GM21723 (cell line): Measurements from ENCODE around the gene CDC42BPA.
"Not testable (repeated sequence)": the region's sequence is repeated elsewhere in the genome, so short reads cannot be mapped to it uniquely, and the experiment has no call there.

Experiments used
- ATAC-seq: cut with Tn5 transposase; IDR thresholded peaks from one replicate; pipeline ENCODE4 v1.9.1; 2021; ENCODE audit warnings: mild to moderate bottlenecking, moderate library complexity; ENCODE audit not compliant: unreplicated experiment

CDC42BPA gene

GRCh38 chr1:227263869-227264268 lies 54.4 kb downstream of the CDC42BPA start:
- ATAC-seq, result no peak

GRCh38 chr1:227261501-227261900 lies 56.8 kb downstream of the CDC42BPA start:
- no peak for ATAC-seq

GRCh38 chr1:227260433-227260832 lies 57.9 kb downstream of the CDC42BPA start:
- ATAC-seq, result no peak

GRCh38 chr1:227257964-227258363 lies 60.3 kb downstream of the CDC42BPA start:
- no peak for ATAC-seq

- ATAC-seq, result no peak
Measured at GRCh38 chr1:227255086-227255732, 63.1 kb downstream of the CDC42BPA start.

- ATAC-seq, result no peak
Measured at GRCh38 chr1:227253065-227253464, 65.2 kb downstream of the CDC42BPA start.

- no peak for ATAC-seq
Measured at GRCh38 chr1:227245613-227246320, 72.5 kb downstream of the CDC42BPA start.

GRCh38 chr1:227244339-227245118 lies 73.8 kb downstream of the CDC42BPA start:
- no peak for ATAC-seq

- ATAC-seq, result no peak
Measured at GRCh38 chr1:227242811-227243682, 75.2 kb downstream of the CDC42BPA start.

- no peak for ATAC-seq
Measured at GRCh38 chr1:227240983-227241382, 77.3 kb downstream of the CDC42BPA start.

- no peak for ATAC-seq
Measured at GRCh38 chr1:227234998-227235405, 83.3 kb downstream of the CDC42BPA start.

GRCh38 chr1:227231128-227231527 lies 87.2 kb downstream of the CDC42BPA start:
- not testable (repeated sequence) for ATAC-seq

GRCh38 chr1:227228201-227228600 lies 90.1 kb downstream of the CDC42BPA start:
- ATAC-seq, result no peak

GRCh38 chr1:227227761-227228160 lies 90.5 kb downstream of the CDC42BPA start:
- no peak for ATAC-seq

- no peak for ATAC-seq
Measured at GRCh38 chr1:227225715-227226346, 92.5 kb downstream of the CDC42BPA start.

- no peak for ATAC-seq
Measured at GRCh38 chr1:227223171-227223806, 95.0 kb downstream of the CDC42BPA start.

GRCh38 chr1:227219715-227220292 lies 98.5 kb downstream of the CDC42BPA start:
- ATAC-seq, result no peak

GRCh38 chr1:227218870-227219573 lies 99.3 kb downstream of the CDC42BPA start:
- ATAC-seq, result no peak
